NCI-H510A (cell line): ENCODE data around the gene PCDHGA11.
"Not testable (repeated sequence)": the region's sequence is repeated elsewhere in the genome, so short reads cannot be mapped to it uniquely, and the experiment has no call there.

Experiments used
- DNase-seq: peaks from one replicate; lab custom pipeline; 2025; lab: John Stamatoyannopoulos, UW

The PCDHGA11 gene

GRCh38 chr5:141398608-141399007 is 22.2 kb upstream of the PCDHGA11 start:
- no peak for DNase-seq

DNA sequence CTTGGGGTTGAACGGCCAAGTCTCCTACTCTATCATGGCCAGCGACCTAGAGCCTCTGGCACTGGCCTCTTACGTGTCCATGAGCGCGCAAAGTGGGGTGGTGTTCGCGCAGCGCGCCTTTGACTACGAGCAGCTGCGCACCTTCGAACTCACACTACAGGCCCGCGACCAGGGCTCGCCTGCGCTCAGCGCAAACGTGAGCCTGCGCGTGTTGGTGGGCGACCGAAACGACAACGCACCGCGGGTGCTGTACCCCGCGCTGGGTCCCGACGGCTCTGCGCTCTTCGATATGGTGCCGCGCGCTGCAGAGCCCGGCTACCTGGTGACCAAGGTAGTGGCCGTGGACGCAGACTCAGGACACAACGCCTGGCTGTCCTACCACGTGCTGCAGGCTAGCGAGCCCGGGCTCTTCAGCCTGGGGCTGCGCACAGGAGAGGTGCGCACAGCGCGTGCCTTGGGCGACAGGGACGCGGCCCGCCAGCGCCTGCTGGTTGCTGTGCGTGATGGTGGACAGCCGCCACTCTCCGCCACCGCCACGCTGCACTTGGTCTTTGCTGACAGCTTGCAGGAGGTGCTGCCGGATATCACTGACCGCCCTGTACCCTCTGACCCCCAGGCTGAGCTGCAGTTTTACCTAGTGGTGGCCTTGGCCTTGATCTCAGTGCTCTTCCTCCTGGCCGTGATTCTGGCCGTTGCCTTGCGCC is 21.1 kb upstream of the PCDHGA11 start:
- no peak for DNase-seq

- no peak for DNase-seq
Measured at GRCh38 chr5:141402553-141403243, 18.2 kb upstream of the PCDHGA11 start, which contains the start of gene PCDHGA9. Gene PCDHGA9, plus strand, starts transcription at chr5:141402778. Its CDS starts 175 bp downstream, at chr5:141402953.

DNA sequence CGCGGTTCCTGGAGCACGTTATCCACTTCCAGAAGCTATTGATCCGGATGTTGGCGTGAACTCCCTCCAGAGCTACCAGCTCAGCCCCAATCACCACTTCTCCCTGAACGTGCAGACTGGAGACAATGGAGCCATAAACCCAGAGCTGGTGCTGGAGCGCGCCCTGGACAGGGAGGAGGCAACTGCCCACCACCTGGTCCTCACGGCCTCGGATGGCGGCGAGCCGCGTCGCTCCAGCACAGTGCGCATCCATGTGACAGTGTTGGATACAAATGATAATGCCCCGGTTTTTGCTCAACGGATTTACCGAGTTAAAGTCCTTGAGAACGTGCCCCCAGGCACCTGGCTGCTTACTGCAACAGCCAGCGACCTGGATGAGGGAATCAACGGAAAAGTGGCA is 17.5 kb upstream of the PCDHGA11 start:
- DNase-seq = no peak

GRCh38 chr5:141407790-141408505 is 12.9 kb upstream of the PCDHGA11 start, which contains the start of gene PCDHGB6:
Gene PCDHGB6, plus strand, starts transcription at chr5:141408021. Its CDS starts 182 bp downstream, at chr5:141408203.
- not testable (repeated sequence) for DNase-seq

DNA sequence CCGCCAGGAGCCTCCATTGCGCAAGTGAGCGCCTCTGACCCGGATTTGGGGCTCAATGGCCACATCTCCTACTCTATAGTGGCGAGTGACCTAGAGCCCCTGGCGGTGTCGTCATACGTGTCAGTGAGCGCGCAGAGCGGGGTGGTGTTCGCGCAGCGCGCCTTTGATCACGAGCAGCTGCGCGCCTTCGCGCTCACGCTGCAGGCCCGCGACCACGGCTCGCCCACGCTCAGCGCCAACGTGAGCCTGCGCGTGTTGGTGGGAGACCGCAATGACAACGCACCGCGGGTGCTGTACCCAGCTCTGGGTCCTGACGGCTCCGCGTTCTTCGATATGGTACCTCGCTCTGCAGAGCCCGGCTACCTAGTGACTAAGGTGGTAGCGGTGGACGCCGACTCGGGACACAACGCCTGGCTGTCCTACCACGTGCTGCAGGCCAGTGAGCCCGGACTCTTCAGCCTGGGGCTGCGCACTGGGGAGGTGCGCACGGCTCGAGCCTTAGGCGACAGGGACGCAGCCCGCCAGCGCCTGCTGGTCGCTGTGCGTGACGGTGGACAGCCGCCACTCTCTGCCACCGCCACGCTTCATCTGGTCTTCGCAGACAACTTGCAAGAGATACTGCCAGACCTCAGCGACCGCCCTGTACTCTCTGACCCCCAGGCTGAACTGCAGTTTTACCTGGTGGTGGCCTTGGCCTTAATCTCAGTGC is 11.1 kb upstream of the PCDHGA11 start:
- DNase-seq = no peak

GRCh38 chr5:141411575-141411974 is 9.3 kb upstream of the PCDHGA11 start:
- DNase-seq = no peak

- DNase-seq = no peak
Measured at GRCh38 chr5:141412854-141413539, 7.9 kb upstream of the PCDHGA11 start, which contains the start of gene PCDHGA10. Gene PCDHGA10, plus strand, starts transcription at chr5:141412987. Its CDS starts 189 bp downstream, at chr5:141413176.

GRCh38 chr5:141413540-141414069 is 7.2 kb upstream of the PCDHGA11 start:
- no peak for DNase-seq

DNA sequence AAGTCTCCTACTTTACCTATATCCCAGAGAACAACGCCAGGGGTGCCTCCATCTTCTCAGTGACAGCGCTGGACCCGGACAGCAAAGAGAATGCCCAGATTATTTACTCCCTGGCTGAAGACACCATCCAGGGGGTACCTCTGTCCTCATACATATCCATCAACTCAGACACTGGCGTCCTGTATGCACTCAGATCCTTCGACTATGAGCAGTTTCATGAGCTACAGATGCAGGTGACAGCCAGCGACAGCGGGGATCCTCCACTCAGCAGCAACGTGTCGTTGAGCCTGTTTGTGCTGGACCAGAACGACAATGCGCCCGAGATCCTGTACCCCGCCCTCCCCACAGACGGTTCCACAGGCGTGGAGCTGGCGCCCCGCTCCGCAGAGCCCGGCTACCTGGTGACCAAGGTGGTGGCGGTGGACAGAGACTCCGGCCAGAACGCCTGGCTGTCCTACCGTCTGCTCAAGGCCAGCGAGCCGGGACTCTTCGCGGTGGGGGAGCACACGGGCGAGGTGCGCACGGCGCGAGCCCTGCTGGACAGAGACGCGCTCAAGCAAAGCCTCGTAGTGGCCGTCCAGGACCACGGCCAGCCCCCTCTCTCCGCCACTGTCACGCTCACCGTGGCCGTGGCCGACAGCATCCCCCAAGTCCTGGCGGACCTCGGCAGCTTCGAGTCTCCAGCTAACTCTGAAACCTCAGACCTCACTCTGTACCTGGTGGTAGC is 6.1 kb upstream of the PCDHGA11 start:
- not testable (repeated sequence) for DNase-seq

GRCh38 chr5:141415275-141415618 is 5.6 kb upstream of the PCDHGA11 start:
- not testable (repeated sequence) for DNase-seq

- not testable (repeated sequence) for DNase-seq
Measured at GRCh38 chr5:141417494-141418172, 3.2 kb upstream of the PCDHGA11 start, which contains the start of gene PCDHGB7. Gene PCDHGB7, plus strand, starts transcription at chr5:141417677. Its CDS starts 183 bp downstream, at chr5:141417860.

DNA sequence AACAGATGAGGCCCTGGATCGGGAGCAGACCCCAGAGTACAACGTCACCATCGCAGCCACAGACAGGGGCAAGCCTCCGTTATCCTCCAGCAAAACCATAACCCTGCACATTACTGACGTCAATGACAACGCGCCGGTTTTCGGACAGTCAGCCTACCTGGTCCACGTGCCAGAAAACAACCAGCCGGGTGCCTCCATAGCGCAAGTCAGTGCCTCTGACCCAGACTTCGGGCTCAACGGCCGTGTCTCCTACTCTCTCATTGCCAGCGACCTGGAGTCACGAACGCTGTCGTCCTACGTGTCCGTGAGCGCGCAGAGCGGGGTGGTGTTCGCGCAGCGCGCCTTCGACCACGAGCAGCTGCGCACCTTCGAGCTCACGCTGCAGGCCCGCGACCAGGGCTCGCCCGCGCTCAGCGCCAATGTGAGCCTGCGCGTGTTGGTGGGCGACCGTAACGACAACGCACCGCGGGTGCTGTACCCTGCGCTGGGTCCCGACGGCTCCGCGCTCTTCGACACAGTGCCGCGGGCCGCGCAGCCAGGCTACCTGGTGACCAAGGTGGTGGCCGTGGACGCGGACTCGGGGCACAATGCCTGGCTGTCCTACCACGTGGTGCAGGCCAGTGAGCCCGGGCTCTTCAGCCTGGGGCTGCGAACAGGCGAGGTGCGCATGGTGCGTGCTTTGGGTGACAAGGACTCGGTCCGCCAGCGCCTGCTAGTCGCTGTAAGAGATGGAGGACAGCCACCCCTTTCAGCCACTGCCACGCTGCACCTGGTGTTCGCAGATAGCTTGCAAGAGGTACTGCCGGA is 1.6 kb upstream of the PCDHGA11 start:
- DNase-seq = no peak

GRCh38 chr5:141421489-141421855 is 621 bp downstream of the PCDHGA11 start:
- no peak for DNase-seq

DNA sequence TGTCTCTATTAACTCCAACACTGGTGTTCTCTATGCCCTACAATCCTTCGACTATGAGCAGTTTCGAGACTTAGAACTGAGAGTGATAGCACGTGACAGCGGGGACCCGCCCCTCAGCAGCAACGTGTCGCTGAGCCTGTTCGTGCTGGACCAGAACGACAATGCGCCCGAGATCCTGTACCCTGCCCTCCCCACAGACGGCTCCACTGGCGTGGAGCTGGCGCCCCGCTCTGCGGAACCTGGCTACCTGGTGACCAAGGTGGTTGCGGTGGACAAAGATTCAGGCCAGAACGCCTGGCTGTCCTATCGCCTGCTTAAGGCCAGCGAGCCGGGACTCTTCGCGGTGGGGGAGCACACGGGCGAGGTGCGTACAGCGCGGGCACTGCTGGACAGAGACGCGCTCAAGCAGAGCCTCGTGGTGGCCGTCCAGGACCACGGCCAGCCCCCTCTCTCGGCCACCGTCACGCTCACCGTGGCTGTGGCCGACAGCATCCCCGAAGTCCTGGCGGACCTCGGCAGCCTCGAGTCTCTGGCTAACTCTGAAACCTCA is 2.0 kb downstream of the PCDHGA11 start:
- no peak for DNase-seq

DNA sequence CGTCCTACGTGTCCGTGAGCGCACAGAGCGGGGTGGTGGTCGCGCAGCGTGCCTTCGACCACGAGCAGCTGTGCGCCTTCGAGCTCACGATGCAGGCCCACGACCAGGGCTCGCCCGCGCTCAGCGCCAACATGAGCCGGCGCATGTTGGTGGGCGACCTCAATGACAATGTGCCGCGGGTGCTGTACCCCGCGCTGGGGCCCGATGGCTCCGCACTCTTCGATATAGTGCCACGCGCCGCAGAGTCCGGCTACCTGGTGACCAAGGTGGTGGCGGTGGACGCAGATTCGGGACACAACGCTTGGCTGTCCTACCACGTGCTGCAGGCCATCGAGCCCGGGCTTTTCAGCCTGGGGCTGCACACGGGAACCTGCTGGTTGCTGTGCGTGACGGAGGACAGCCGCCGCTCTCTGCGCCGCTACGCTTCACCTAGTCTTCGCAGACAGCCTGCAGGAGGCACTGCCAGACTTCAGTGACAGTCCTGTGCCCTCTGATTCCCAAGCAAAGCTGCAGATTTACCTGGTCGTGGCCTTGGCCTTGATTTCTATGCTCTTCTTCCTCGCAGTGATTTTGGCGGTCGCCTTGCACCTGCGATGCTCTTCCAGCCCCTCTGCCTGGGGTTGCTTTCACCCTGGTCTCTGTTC is 7.1 kb downstream of the PCDHGA11 start:
- no peak for DNase-seq

GRCh38 chr5:141430332-141431113 is 9.7 kb downstream of the PCDHGA11 start, which contains the start of gene PCDHGA12:
Gene PCDHGA12, plus strand, starts transcription at chr5:141430507. Its CDS starts 253 bp downstream, at chr5:141430760.
- DNase-seq = no peak
